SU-DHL-6 (cell line): ENCODE measurements around the gene SLC7A7.

Experiments used
- H2AFZ ChIP-seq: fragments of 200-600 bp; sonication (generic); 2 replicates; pipeline ENCODE4 v1.6.1; 2014; ENCODE audit warnings: low read depth, mild to moderate bottlenecking, moderate library complexity, mixed read lengths, antibody characterized with exemption, low read length; ENCODE audit not compliant: severe bottlenecking
- H3F3A ChIP-seq: fragments of 200-600 bp; shearing (Covaris generic); 2 replicates; pipeline ENCODE4 v1.6.0; 2016; ENCODE audit warnings: antibody characterized with exemption, mild to moderate bottlenecking; ENCODE audit not compliant: insufficient read depth
- H3K27ac ChIP-seq: fragments of 200-600 bp; sonication (generic); 2 replicates; pipeline ENCODE4 v1.5.1; 2016; ENCODE audit warnings: low read depth, mild to moderate bottlenecking, low read length, moderate library complexity, mixed read lengths
- H3K27me3 ChIP-seq: fragments of 200-600 bp; sonication (generic), shearing (Covaris generic); 2 replicates; pipeline ENCODE4 v1.6.0; 2014; ENCODE audit warnings: mild to moderate bottlenecking, low read length
- H3K36me3 ChIP-seq: fragments of 200-600 bp; sonication (generic); 2 replicates; pipeline ENCODE4 v1.6.1; 2014; ENCODE audit warnings: mild to moderate bottlenecking, low read length, mixed read lengths
- H3K4me2 ChIP-seq: fragments of 300-600, 200-600 bp; shearing (Covaris generic), sonication (generic); 2 replicates; pipeline ENCODE4 v1.6.0; 2014; ENCODE audit warnings: low read length, low read depth, mild to moderate bottlenecking; ENCODE audit not compliant: poor library complexity, severe bottlenecking
- H3K4me3 ChIP-seq: fragments of 200-600 bp; sonication (generic); 2 replicates; pipeline ENCODE4 v1.5.1; 2014; ENCODE audit warnings: antibody characterized with exemption, low read length, mild to moderate bottlenecking, mixed read lengths; ENCODE audit not compliant: insufficient read depth, poor library complexity, severe bottlenecking
- H3K79me2 ChIP-seq: fragments of 200-600 bp; sonication (generic); 2 replicates; pipeline ENCODE4 v1.6.1; 2014; ENCODE audit warnings: mild to moderate bottlenecking, low read length, moderate library complexity; ENCODE audit not compliant: insufficient read depth
- H3K9ac ChIP-seq: fragments of 200-600 bp; sonication (generic); 2 replicates; pipeline ENCODE4 v1.7.0; 2014; ENCODE audit warnings: mild to moderate bottlenecking, low read length
- H3K9me2 ChIP-seq: fragments of 200-600 bp; sonication (generic); replicated peaks from 2 replicates; pipeline ENCODE4 v1.6.1; 2014; ENCODE audit warnings: low read length; ENCODE audit not compliant: insufficient read depth
- H3K9me3 ChIP-seq: fragments of 200-600 bp; sonication (generic); 2 replicates; pipeline ENCODE4 v1.6.1; 2014; ENCODE audit warnings: low read length, mixed read lengths; ENCODE audit not compliant: insufficient read depth
- H4K20me1 ChIP-seq: fragments of 200-600 bp; sonication (generic); 2 replicates; pipeline ENCODE4 v1.6.1; 2014; ENCODE audit warnings: low read depth, mild to moderate bottlenecking, antibody characterized with exemption, low read length, moderate library complexity, mixed read lengths
- EZH2phosphoT487 ChIP-seq: fragments of 200-600 bp; sonication (generic), shearing (Covaris generic); conservative IDR thresholded peaks from 2 replicates; pipeline ENCODE4 v1.6.1; 2018; ENCODE audit warnings: mild to moderate bottlenecking, antibody characterized with exemption, low read length, moderate library complexity, mixed read lengths
- TF ChIP-seq, protein P1 (sequence below): fragments of 200-600 bp; sonication (generic); IDR thresholded peaks from one replicate; pipeline ENCODE4 v1.5.1; 2017; ENCODE audit warnings: antibody characterized with exemption, mild to moderate bottlenecking, low read length, moderate library complexity; ENCODE audit not compliant: insufficient read depth, poor library complexity, severe bottlenecking

SLC7A7 gene

DNA sequence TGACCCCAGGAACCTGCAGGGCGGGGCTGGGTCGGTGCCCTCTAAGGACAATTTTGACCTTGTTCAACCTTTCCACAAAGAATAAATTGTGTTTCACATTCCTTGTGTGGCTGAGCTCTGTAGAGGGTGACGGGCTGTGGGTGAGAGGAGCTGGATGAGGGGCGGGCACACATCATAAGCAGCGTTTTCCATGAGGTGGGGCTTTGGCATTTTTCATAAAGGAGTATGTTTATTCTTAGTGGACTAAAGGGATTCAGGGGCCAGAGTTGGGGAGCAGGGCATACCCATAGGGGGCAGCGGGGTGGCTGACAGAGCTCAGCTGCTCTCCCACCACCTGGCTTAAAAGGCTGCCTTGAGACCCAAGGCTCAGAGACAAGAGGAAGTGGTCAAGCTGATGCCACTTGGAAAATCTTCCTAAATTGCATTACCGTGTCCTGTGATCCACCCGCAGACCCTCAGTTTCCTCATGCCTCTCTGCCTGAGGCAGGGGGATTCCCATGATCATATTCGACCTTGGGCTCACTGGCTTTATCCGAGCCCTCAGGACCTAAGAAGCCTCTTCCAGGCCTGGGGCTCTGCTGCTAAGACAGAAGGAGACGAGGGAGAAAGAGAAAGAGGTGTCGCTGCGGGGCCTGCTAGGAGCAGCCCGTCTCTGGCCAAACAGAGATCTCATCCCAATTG lies 32.6 kb upstream of the SLC7A7 start:
- Histone ChIP-seq H3K36me3 (no peaks in the 10 kb centered on the region), H3K9me3 (no peaks in the 10 kb centered on the region), H3K79me2 (no peaks in the 10 kb centered on the region), H3K9ac (no peak overlapping the region), H2AFZ (no peak overlapping the region), H3K9me2 (no peaks in the 10 kb centered on the region), H3K27ac (no peak overlapping the region), H3K4me3 (no peak overlapping the region), H4K20me1 (no peaks in the 10 kb centered on the region), H3F3A (no peaks in the 10 kb centered on the region), H3K27me3 (no peaks in the 10 kb centered on the region), H3K4me2 (no peak overlapping the region)
- TF ChIP-seq EZH2phosphoT487: no peak
- TF ChIP-seq, protein P1, sequence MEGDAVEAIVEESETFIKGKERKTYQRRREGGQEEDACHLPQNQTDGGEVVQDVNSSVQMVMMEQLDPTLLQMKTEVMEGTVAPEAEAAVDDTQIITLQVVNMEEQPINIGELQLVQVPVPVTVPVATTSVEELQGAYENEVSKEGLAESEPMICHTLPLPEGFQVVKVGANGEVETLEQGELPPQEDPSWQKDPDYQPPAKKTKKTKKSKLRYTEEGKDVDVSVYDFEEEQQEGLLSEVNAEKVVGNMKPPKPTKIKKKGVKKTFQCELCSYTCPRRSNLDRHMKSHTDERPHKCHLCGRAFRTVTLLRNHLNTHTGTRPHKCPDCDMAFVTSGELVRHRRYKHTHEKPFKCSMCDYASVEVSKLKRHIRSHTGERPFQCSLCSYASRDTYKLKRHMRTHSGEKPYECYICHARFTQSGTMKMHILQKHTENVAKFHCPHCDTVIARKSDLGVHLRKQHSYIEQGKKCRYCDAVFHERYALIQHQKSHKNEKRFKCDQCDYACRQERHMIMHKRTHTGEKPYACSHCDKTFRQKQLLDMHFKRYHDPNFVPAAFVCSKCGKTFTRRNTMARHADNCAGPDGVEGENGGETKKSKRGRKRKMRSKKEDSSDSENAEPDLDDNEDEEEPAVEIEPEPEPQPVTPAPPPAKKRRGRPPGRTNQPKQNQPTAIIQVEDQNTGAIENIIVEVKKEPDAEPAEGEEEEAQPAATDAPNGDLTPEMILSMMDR: no peak

GRCh38 chr14:22846811-22847307 lies 31.6 kb upstream of the SLC7A7 start:
- no peak overlapping the region for H3K4me2 ChIP-seq
- H3K27ac ChIP-seq: no peak overlapping the region
- TF ChIP-seq, protein P1: no peak
- TF ChIP-seq EZH2phosphoT487: no peak
- no peak overlapping the region for H2AFZ ChIP-seq
- H3K79me2 ChIP-seq: no peaks in the 10 kb centered on the region
- H4K20me1 ChIP-seq: no peaks in the 10 kb centered on the region
- no peaks in the 10 kb centered on the region for H3K36me3 ChIP-seq
- no peaks in the 10 kb centered on the region for H3K9me2 ChIP-seq
- H3F3A ChIP-seq: no peaks in the 10 kb centered on the region
- H3K27me3 ChIP-seq: no peaks in the 10 kb centered on the region
- no peak overlapping the region for H3K4me3 ChIP-seq
- no peaks in the 10 kb centered on the region for H3K9me3 ChIP-seq
- no peak overlapping the region for H3K9ac ChIP-seq

GRCh38 chr14:22845821-22846625 lies 30.8 kb upstream of the SLC7A7 start:
- Histone ChIP-seq H3K27ac (no peak overlapping the region), H3K4me3 (no peak overlapping the region), H2AFZ (no peak overlapping the region), H3F3A (no peaks in the 10 kb centered on the region), H3K36me3 (no peaks in the 10 kb centered on the region), H3K9ac (no peak overlapping the region), H3K79me2 (no peaks in the 10 kb centered on the region), H3K27me3 (no peaks in the 10 kb centered on the region), H3K4me2 (no peak overlapping the region), H3K9me2 (no peaks in the 10 kb centered on the region), H3K9me3 (no peaks in the 10 kb centered on the region), H4K20me1 (no peaks in the 10 kb centered on the region)
- no peak for TF ChIP-seq EZH2phosphoT487
- TF ChIP-seq, protein P1: no peak
